ENCODE measurements around the gene SIRPA.

SIRPA gene

GRCh38 chr20:1890469-1891262, 4.5 kb upstream of the SIRPA start:
- DNase-seq: peak; percentile 17

- DNase-seq: no peak
These were observed 3.7 kb upstream of the SIRPA start for GRCh38 chr20:1891263-1892118.

- DNase-seq: no peak
These were observed 3.2 kb upstream of the SIRPA start for GRCh38 chr20:1892119-1892385.

- DNase-seq: peak; percentile 44
These were observed 1.3 kb upstream of the SIRPA start for GRCh38 chr20:1893721-1894470.

- peak; percentile 73 for DNase-seq
These were observed 696 bp upstream of the SIRPA start for GRCh38 chr20:1894471-1894950.

GRCh38 chr20:1895674-1896483, 672 bp downstream of the SIRPA start:
- peak; percentile 31 for DNase-seq

GRCh38 chr20:1896484-1897258, 1.5 kb downstream of the SIRPA start:
- no peak for DNase-seq

GRCh38 chr20:1897541-1897940, 2.3 kb downstream of the SIRPA start:
- DNase-seq: peak; percentile 79

GRCh38 chr20:1897965-1898464, 2.8 kb downstream of the SIRPA start:
- DNase-seq: peak; percentile 91

GRCh38 chr20:1898482-1899240, 3.5 kb downstream of the SIRPA start:
- DNase-seq: peak; percentile 18

- DNase-seq: no peak
These were observed 4.0 kb downstream of the SIRPA start for GRCh38 chr20:1899241-1899525.

GRCh38 chr20:1900321-1900801, 5.2 kb downstream of the SIRPA start:
- peak; percentile 43 for DNase-seq

GRCh38 chr20:1901704-1902103, 6.5 kb downstream of the SIRPA start:
- DNase-seq: no peak

GRCh38 chr20:1902188-1902587, 7.0 kb downstream of the SIRPA start:
- no peak for DNase-seq

- no peak for DNase-seq
These were observed 8.9 kb downstream of the SIRPA start for GRCh38 chr20:1904135-1904534.

- no peak for DNase-seq
These were observed 9.8 kb downstream of the SIRPA start for GRCh38 chr20:1905009-1905408.

- no peak for DNase-seq
These were observed 10.5 kb downstream of the SIRPA start for GRCh38 chr20:1905693-1906092.

- DNase-seq: no peak
These were observed 11.3 kb downstream of the SIRPA start for GRCh38 chr20:1906361-1907051.

- DNase-seq: no peak
These were observed 12.4 kb downstream of the SIRPA start for GRCh38 chr20:1907586-1907985.

GRCh38 chr20:1908191-1908590, 13.0 kb downstream of the SIRPA start:
- no peak for DNase-seq

Measured in RPMI8226 (cell line).